Measurements from ENCODE around the gene KDM1B. TPM values are rescaled to one million over a fixed set of nuclear protein-coding genes. Genes with fewer than 3 reads are reported as not detected.

Gene KDM1B
- total and polyA plus RNA-seq, 9 of the 15 experiments (the other 6 are each of a cell fraction or from before 2014, with no cell fraction given), result 1.4 to 58.9 (median 36.3) TPM

DNA sequence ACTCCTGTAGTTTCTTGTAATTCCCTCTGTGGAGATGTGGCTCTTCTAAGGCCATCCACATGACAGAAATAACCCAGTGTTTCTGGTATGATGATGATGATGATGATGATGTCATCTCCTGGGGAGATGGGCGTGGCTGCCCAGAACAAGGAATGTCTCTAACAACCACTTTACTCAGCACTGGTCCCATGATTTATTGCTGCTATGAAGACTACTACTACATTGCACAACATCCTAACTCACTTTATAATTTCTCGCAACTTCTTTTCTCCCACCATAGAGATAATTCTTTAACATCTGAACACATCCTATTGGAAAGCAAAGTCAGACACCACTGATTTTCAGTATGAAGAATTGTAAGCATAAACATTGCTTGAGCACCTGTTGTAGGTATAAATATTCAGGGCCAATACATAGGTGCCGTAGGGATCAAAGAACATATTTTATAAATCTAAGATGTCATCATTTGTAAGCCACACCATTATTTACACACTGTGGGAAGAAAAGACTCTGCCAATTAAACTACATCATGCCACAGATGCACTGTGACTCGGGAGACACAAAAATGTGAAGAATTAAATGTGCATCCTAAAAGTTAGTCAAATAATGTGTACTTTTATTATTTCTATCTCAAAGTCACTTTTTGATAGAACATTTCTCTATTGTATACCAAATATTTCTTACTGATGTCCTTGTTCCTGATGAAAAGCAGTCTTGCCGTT is 6.8 kb upstream of the KDM1B start (continued):
- TF ChIP-seq, protein P1, sequence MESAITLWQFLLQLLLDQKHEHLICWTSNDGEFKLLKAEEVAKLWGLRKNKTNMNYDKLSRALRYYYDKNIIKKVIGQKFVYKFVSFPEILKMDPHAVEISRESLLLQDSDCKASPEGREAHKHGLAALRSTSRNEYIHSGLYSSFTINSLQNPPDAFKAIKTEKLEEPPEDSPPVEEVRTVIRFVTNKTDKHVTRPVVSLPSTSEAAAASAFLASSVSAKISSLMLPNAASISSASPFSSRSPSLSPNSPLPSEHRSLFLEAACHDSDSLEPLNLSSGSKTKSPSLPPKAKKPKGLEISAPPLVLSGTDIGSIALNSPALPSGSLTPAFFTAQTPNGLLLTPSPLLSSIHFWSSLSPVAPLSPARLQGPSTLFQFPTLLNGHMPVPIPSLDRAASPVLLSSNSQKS (CRISPR knock-in tag; IDR thresholded peaks at IDR 0.05), result no peak
- TF ChIP-seq SAFB2 (IDR thresholded peaks at IDR 0.05; ENCODE audit: borderline replicate concordance, low read depth, low read length, severe bottlenecking) (no peak), GTF2E2 (tag; IDR thresholded peaks at IDR 0.05) (no peak), BCL6 (CRISPR knock-in tag; IDR thresholded peaks at IDR 0.05) (no peak), RFX7 (CRISPR knock-in tag; IDR thresholded peaks at IDR 0.05) (no peak), KDM1A (IDR thresholded peaks at IDR 0.05) (no peak), BDP1 (IDR thresholded peaks at IDR 0.05; ENCODE audit: insufficient read depth, insufficient read length) (no peak), CSDE1 (IDR thresholded peaks at IDR 0.05) (no peak), ZBTB1 (CRISPR knock-in tag; IDR thresholded peaks at IDR 0.05; ENCODE audit: borderline replicate concordance, low read depth) (no peak), GATAD2B (IDR thresholded peaks at IDR 0.05; ENCODE audit: borderline replicate concordance) (no peak), CREBBP (IDR thresholded peaks at IDR 0.05; ENCODE audit: low read depth, low read length) (no peak), ZNF3 (CRISPR knock-in tag; IDR thresholded peaks at IDR 0.05) (no peak), TRIM24 (IDR thresholded peaks at IDR 0.05) (no peak), MEIS2 (IDR thresholded peaks at IDR 0.05; ENCODE audit: partially characterized antibody) (peak; percentile 92), RFX5 (IDR thresholded peaks at IDR 0.05; ENCODE audit: low read depth, low read length) (no peak), ZNF830 (CRISPR knock-in tag; IDR thresholded peaks at IDR 0.05) (no peak), ATF1 (CRISPR knock-in tag; IDR thresholded peaks at IDR 0.05) (no peak), ATF1 (tag; IDR thresholded peaks at IDR 0.05) (peak; percentile 71), ZFP1 (CRISPR knock-in tag; IDR thresholded peaks at IDR 0.05) (no peak), MTA1 (IDR thresholded peaks at IDR 0.05; ENCODE audit: borderline replicate concordance) (no peak)
- TF ChIP-seq, protein P2, sequence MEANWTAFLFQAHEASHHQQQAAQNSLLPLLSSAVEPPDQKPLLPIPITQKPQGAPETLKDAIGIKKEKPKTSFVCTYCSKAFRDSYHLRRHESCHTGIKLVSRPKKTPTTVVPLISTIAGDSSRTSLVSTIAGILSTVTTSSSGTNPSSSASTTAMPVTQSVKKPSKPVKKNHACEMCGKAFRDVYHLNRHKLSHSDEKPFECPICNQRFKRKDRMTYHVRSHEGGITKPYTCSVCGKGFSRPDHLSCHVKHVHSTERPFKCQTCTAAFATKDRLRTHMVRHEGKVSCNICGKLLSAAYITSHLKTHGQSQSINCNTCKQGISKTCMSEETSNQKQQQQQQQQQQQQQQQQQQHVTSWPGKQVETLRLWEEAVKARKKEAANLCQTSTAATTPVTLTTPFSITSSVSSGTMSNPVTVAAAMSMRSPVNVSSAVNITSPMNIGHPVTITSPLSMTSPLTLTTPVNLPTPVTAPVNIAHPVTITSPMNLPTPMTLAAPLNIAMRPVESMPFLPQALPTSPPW (CRISPR knock-in tag; IDR thresholded peaks at IDR 0.05), result no peak
- TF ChIP-seq, protein P3, sequence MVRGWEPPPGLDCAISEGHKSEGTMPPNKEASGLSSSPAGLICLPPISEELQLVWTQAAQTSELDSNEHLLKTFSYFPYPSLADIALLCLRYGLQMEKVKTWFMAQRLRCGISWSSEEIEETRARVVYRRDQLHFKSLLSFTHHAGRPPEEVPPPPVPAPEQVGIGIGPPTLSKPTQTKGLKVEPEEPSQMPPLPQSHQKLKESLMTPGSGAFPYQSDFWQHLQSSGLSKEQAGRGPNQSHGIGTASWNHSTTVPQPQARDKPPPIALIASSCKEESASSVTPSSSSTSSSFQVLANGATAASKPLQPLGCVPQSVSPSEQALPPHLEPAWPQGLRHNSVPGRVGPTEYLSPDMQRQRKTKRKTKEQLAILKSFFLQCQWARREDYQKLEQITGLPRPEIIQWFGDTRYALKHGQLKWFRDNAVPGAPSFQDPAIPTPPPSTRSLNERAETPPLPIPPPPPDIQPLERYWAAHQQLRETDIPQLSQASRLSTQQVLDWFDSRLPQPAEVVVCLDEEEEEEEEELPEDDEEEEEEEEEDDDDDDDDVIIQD (CRISPR knock-in tag; IDR thresholded peaks at IDR 0.05), result no peak
- TF ChIP-seq, protein P4, sequence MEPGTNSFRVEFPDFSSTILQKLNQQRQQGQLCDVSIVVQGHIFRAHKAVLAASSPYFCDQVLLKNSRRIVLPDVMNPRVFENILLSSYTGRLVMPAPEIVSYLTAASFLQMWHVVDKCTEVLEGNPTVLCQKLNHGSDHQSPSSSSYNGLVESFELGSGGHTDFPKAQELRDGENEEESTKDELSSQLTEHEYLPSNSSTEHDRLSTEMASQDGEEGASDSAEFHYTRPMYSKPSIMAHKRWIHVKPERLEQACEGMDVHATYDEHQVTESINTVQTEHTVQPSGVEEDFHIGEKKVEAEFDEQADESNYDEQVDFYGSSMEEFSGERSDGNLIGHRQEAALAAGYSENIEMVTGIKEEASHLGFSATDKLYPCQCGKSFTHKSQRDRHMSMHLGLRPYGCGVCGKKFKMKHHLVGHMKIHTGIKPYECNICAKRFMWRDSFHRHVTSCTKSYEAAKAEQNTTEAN (CRISPR knock-in tag; IDR thresholded peaks at IDR 0.05), result no peak
- TF ChIP-seq, protein P5, sequence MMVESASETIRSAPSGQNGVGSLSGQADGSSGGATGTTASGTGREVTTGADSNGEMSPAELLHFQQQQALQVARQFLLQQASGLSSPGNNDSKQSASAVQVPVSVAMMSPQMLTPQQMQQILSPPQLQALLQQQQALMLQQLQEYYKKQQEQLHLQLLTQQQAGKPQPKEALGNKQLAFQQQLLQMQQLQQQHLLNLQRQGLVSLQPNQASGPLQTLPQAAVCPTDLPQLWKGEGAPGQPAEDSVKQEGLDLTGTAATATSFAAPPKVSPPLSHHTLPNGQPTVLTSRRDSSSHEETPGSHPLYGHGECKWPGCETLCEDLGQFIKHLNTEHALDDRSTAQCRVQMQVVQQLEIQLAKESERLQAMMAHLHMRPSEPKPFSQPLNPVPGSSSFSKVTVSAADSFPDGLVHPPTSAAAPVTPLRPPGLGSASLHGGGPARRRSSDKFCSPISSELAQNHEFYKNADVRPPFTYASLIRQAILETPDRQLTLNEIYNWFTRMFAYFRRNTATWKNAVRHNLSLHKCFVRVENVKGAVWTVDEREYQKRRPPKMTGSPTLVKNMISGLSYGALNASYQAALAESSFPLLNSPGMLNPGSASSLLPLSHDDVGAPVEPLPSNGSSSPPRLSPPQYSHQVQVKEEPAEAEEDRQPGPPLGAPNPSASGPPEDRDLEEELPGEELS (CRISPR knock-in tag; IDR thresholded peaks at IDR 0.05; ENCODE audit: borderline replicate concordance), result no peak

All from K562 (cell line).